GM19467 (cell line): ENCODE data around the gene AQP3.
"Not testable (repeated sequence)": the region's sequence is repeated elsewhere in the genome, so short reads cannot be mapped to it uniquely, and the experiment has no call there.

Experiments
- ATAC-seq: cut with Tn5 transposase; IDR thresholded peaks from one replicate; pipeline ENCODE4 v1.9.1; 2021; ENCODE audit warnings: mild to moderate bottlenecking, moderate library complexity; ENCODE audit not compliant: unreplicated experiment

Gene AQP3

GRCh38 chr9:33418090-33418489, 29.3 kb downstream of the AQP3 start:
- ATAC-seq = no peak

GRCh38 chr9:33416996-33417395, 30.4 kb downstream of the AQP3 start:
- no peak for ATAC-seq

GRCh38 chr9:33415501-33416038, 31.8 kb downstream of the AQP3 start:
- no peak for ATAC-seq

GRCh38 chr9:33414889-33415500, 32.4 kb downstream of the AQP3 start:
- ATAC-seq = no peak

GRCh38 chr9:33414268-33414667, 33.1 kb downstream of the AQP3 start:
- no peak for ATAC-seq

GRCh38 chr9:33408087-33408486, 39.3 kb downstream of the AQP3 start:
- no peak for ATAC-seq

- ATAC-seq = no peak
Measured at GRCh38 chr9:33407061-33407460, 40.3 kb downstream of the AQP3 start.

- no peak for ATAC-seq
Measured at GRCh38 chr9:33404788-33405362, 42.5 kb downstream of the AQP3 start.

- no peak for ATAC-seq
Measured at GRCh38 chr9:33403941-33404787, 43.2 kb downstream of the AQP3 start.

GRCh38 chr9:33402371-33402770, 45.0 kb downstream of the AQP3 start, which contains the start of gene AQP7:
AQP7 (minus strand) TSS chr9:33402568; CDS start chr9:33401262, 1,306 bp downstream.
- ATAC-seq = not testable (repeated sequence)

- not testable (repeated sequence) for ATAC-seq
Measured at GRCh38 chr9:33401809-33402208, 45.6 kb downstream of the AQP3 start.

- not testable (repeated sequence) for ATAC-seq
Measured at GRCh38 chr9:33399047-33399446, 48.3 kb downstream of the AQP3 start.

- ATAC-seq = not testable (repeated sequence)
Measured at GRCh38 chr9:33397801-33398200, 49.6 kb downstream of the AQP3 start.

- ATAC-seq = not testable (repeated sequence)
Measured at GRCh38 chr9:33395159-33395879, 52.1 kb downstream of the AQP3 start.

- not testable (repeated sequence) for ATAC-seq
Measured at GRCh38 chr9:33393986-33394385, 53.4 kb downstream of the AQP3 start.

- no peak for ATAC-seq
Measured at GRCh38 chr9:33393581-33393980, 53.8 kb downstream of the AQP3 start.

GRCh38 chr9:33392591-33393021, 54.8 kb downstream of the AQP3 start:
- not testable (repeated sequence) for ATAC-seq
